ENCODE results near the gene GAD2.

Gene GAD2

DNA sequence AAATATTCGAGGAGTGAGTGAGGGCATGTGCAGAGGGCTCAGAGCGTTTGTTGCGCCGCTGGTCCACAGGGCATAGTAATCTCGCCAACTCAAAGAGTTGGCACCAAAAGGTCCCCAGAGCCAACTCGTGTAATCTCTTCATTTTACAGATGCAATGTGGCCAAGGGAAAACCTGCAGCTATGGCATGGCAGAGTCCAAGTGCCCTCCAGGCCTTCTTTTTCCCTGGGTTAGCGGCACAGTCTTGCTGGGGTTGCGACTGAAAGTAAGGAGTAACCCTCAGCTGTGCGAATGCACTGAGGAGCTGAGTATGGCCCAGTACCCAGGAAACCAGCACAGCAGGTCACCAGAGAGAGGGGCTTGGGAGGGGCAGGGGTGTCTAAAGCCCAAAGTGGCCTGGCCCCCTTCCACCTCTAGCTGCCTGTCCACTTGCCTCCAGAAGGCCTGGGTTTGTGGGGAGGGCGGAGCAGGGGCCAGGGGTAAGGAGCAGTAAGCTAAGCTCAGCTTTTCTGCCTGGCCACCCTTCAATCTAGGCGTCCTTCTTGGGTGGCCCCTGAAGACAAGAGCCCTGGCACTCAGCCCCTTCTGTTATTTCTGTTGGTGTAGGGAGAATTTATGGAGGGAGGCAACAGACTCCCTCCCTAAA is 3.3 kb upstream of the GAD2 start:
- no peak overlapping the region for H2AFZ ChIP-seq (ENCODE audit: low read depth, low read length)
- H3K4me1 ChIP-seq (ENCODE audit: low read length), result no peaks in the 10 kb centered on the region
- no peak overlapping the region for H3K4me3 ChIP-seq (ENCODE audit: low read length)
- TF ChIP-seq EZH2phosphoT487 (IDR thresholded peaks at IDR 0.05; ENCODE audit: low read depth) (no peak), CTCF (IDR thresholded peaks at IDR 0.05; ENCODE audit: low read depth, low read length) (no peak)
- H3K4me2 ChIP-seq (ENCODE audit: low read length), result no peak overlapping the region
- H4K20me1 ChIP-seq (ENCODE audit: insufficient read depth, low read length), result no peaks in the 10 kb centered on the region
- H3K9ac ChIP-seq (ENCODE audit: low read length), result no peak overlapping the region
- H3K27me3 ChIP-seq (ENCODE audit: low read depth, low read length), result peaks cover 6% of the 10 kb centered on the region
- H3K9me3 ChIP-seq (ENCODE audit: insufficient read depth, low read length), result no peaks in the 10 kb centered on the region
- no peak overlapping the region for H3K27ac ChIP-seq (ENCODE audit: low read length)
- no peaks in the 10 kb centered on the region for H3K36me3 ChIP-seq (replicated peaks; ENCODE audit: low read depth, low read length)
- no peaks in the 10 kb centered on the region for H3K79me2 ChIP-seq (ENCODE audit: low read length)

DNA sequence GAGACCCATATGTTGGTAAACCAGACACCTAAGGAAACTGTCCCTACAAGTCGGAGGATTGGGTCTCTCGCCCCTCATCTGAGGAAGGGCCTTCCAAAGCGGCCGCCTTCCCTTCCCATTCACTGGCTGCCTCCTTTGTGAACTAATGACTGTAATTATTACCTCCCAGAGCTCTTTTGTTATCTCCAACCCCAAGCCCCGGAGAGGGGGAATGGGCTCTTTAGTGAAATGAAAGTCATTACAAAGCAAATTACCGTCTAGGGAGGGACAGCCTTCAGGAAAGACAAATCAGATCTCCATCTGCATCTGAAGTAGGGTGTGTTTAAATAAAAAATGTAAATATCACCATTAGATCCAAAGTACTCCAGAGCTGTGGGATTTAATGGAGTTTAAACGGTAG is 2.6 kb upstream of the GAD2 start:
- peaks cover 1% of the 10 kb centered on the region; the same call in 1 of the 2 replicates for H3K27me3 ChIP-seq (ENCODE audit: low read depth, low read length)
- no peak overlapping the region for H3K4me2 ChIP-seq (ENCODE audit: low read length)
- no peak overlapping the region for H3K4me3 ChIP-seq (ENCODE audit: low read length)
- H4K20me1 ChIP-seq (ENCODE audit: insufficient read depth, low read length), result no peaks in the 10 kb centered on the region
- H3K4me1 ChIP-seq (ENCODE audit: low read length), result no peaks in the 10 kb centered on the region
- no peaks in the 10 kb centered on the region for H3K9me3 ChIP-seq (ENCODE audit: insufficient read depth, low read length)
- no peak overlapping the region for H3K9ac ChIP-seq (ENCODE audit: low read length)
- H2AFZ ChIP-seq (ENCODE audit: low read depth, low read length), result no peak overlapping the region
- H3K27ac ChIP-seq (ENCODE audit: low read length), result no peak overlapping the region
- no peaks in the 10 kb centered on the region for H3K36me3 ChIP-seq (replicated peaks; ENCODE audit: low read depth, low read length)
- TF ChIP-seq CTCF (IDR thresholded peaks at IDR 0.05; ENCODE audit: low read depth, low read length) (no peak), EZH2phosphoT487 (IDR thresholded peaks at IDR 0.05; ENCODE audit: low read depth) (no peak)
- H3K79me2 ChIP-seq (ENCODE audit: low read length), result no peaks in the 10 kb centered on the region

DNA sequence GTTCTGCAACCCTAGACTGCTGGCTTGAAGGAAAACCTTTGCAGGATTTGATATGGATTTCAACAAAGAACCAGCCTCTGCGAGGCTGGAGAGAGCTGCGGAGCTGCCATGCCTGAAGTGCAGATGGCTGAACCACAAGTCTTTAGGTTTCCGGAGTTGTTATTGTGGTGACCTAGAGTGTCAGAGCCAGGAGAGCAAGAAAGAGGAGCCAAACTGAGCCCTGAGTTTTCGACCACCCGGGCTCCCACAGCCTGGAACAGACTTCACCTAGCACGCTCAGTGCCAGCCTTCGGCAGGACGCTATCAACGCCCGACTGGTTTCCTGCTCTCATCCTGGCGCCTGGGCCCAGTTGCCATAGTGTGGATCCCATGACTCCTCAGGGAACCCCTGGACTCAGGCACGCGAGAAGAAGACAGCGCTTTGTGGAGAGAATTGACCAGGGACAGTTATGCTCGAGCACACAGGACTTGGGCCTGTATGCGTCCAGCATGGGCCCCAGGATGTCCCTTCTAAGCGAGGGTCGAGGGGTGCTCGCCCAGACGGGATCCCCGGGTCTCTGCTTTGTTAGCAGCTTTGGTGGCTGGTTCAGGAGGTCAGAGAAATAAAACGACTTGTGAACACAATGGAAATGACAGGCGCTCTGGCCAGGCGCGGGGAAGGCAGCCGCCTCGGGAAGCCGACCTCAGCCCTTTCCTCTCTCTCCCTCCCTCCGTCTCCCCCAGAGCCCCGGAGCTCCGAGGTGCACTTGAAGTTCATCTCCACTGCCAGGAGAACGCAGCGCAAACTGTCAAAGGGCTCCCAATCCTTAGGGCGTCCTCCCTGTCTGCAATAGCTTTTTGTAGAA is 1.8 kb upstream of the GAD2 start:
- Histone ChIP-seq H4K20me1 (ENCODE audit: insufficient read depth, low read length) (no peaks in the 10 kb centered on the region), H3K4me1 (ENCODE audit: low read length) (no peaks in the 10 kb centered on the region), H3K9ac (ENCODE audit: low read length) (no peak overlapping the region), H3K4me3 (ENCODE audit: low read length) (no peak overlapping the region), H3K9me3 (ENCODE audit: insufficient read depth, low read length) (no peaks in the 10 kb centered on the region), H2AFZ (ENCODE audit: low read depth, low read length) (no peak overlapping the region), H3K79me2 (ENCODE audit: low read length) (no peaks in the 10 kb centered on the region), H3K27ac (ENCODE audit: low read length) (no peak overlapping the region), H3K36me3 (replicated peaks; ENCODE audit: low read depth, low read length) (no peaks in the 10 kb centered on the region), H3K4me2 (ENCODE audit: low read length) (no peak overlapping the region), H3K27me3 (ENCODE audit: low read depth, low read length) (no peaks in the 10 kb centered on the region)
- TF ChIP-seq EZH2phosphoT487 (IDR thresholded peaks at IDR 0.05; ENCODE audit: low read depth) (no peak), CTCF (IDR thresholded peaks at IDR 0.05; ENCODE audit: low read depth, low read length) (no peak)

GRCh38 chr10:26215396-26215934 is 1.1 kb upstream of the GAD2 start:
- Histone ChIP-seq H3K9ac (ENCODE audit: low read length) (no peak overlapping the region), H4K20me1 (ENCODE audit: insufficient read depth, low read length) (no peaks in the 10 kb centered on the region), H3K79me2 (ENCODE audit: low read length) (no peaks in the 10 kb centered on the region), H3K9me3 (ENCODE audit: insufficient read depth, low read length) (no peaks in the 10 kb centered on the region), H3K4me1 (ENCODE audit: low read length) (no peaks in the 10 kb centered on the region), H3K27me3 (ENCODE audit: low read depth, low read length) (no peaks in the 10 kb centered on the region), H3K36me3 (replicated peaks; ENCODE audit: low read depth, low read length) (no peaks in the 10 kb centered on the region), H3K4me2 (ENCODE audit: low read length) (no peak overlapping the region), H2AFZ (ENCODE audit: low read depth, low read length) (no peak overlapping the region), H3K4me3 (ENCODE audit: low read length) (no peak overlapping the region), H3K27ac (ENCODE audit: low read length) (no peak overlapping the region)
- no peak for TF ChIP-seq EZH2phosphoT487 (IDR thresholded peaks at IDR 0.05; ENCODE audit: low read depth)
- TF ChIP-seq CTCF (IDR thresholded peaks at IDR 0.05; ENCODE audit: low read depth, low read length), result no peak
